ENCODE measurements around the gene FSTL3. TPM values are rescaled to one million over a fixed set of nuclear protein-coding genes. Genes with fewer than 3 reads are reported as not detected.
A peak's percentile ranks its signal among the peaks of the same experiment; 100 is the strongest.
"Not testable (repeated sequence)": the region's sequence is repeated elsewhere in the genome, so short reads cannot be mapped to it uniquely, and the experiment has no call there.

The FSTL3 gene
- total RNA-seq, 2 donors from 2014 or later: 69.3 to 241 TPM

GRCh38 chr19:664913-665443 is 11.2 kb upstream of the FSTL3 start:
- intact Hi-C loops (cut with DNase I): loop anchor here (2.0 to 10.0 kb wide), 2 partner anchors 70 to 320 kb away; partner anchors contain the start of gene WDR18
- H3K36me3 ChIP-seq: no peaks in the 10 kb centered on the region
- H3K4me3 ChIP-seq: no peak overlapping the region
- H3K27ac ChIP-seq: peak overlapping the region in 1 of 2 donors; percentile 24
- H3K9me3 ChIP-seq: no peaks in the 10 kb centered on the region
- H3K4me1 ChIP-seq (replicated peaks): peaks cover 20% of the 10 kb centered on the region
- no peaks in the 10 kb centered on the region for H3K27me3 ChIP-seq (replicated peaks; ENCODE audit: insufficient read depth)
- WGBS: 3% methylated on average over 24 of the region's 24 CpGs
- TF ChIP-seq POLR2A (IDR thresholded peaks at IDR 0.05) (no peak), POLR2AphosphoS5 (IDR thresholded peaks at IDR 0.05) (peak; percentile 66), CTCF (IDR thresholded peaks at IDR 0.05) (peak; percentile 87 to 98 (median 94))
- peak; percentile 65 for DNase-seq (ENCODE audit: low spot score)

- H3K27me3 ChIP-seq (replicated peaks; ENCODE audit: insufficient read depth); DNase-seq (ENCODE audit: low spot score); H3K4me1 ChIP-seq (replicated peaks); H3K4me3 ChIP-seq; H3K9me3 ChIP-seq; H3K36me3 ChIP-seq; H3K27ac ChIP-seq: not testable (repeated sequence)
- 95% methylated on average over 34 of the region's 38 CpGs for WGBS
- intact Hi-C loops (cut with DNase I): loop anchor here (10.0 kb wide), 1 partner anchor 318 kb away; the partner anchor contains the start of gene WDR18
Observed at GRCh38 chr19:666985-667573, 9.1 kb upstream of the FSTL3 start.

- not testable (repeated sequence) for H3K27ac ChIP-seq; H3K9me3 ChIP-seq; DNase-seq (ENCODE audit: low spot score); H3K27me3 ChIP-seq (replicated peaks; ENCODE audit: insufficient read depth); H3K4me1 ChIP-seq (replicated peaks); H3K4me3 ChIP-seq; H3K36me3 ChIP-seq
- intact Hi-C loops (cut with DNase I): loop anchor here (10.0 kb wide), 1 partner anchor 316 kb away; the partner anchor contains the start of gene WDR18
- 65% methylated on average over 12 of the region's 12 CpGs for WGBS
Observed at GRCh38 chr19:668675-669434, 7.3 kb upstream of the FSTL3 start.

GRCh38 chr19:670609-671075 is 5.5 kb upstream of the FSTL3 start:
- no peak for DNase-seq (ENCODE audit: low spot score)
- WGBS: 82% methylated on average over 9 of the region's 9 CpGs

GRCh38 chr19:674282-675151 is 1.7 kb upstream of the FSTL3 start:
- WGBS: 70% methylated on average over 38 of the region's 38 CpGs
- Histone ChIP-seq H3K4me1 (replicated peaks) (peaks cover 10% of the 10 kb centered on the region), H3K4me3 (no peak overlapping the region), H3K27me3 (replicated peaks; ENCODE audit: insufficient read depth) (no peaks in the 10 kb centered on the region), H3K27ac (no peak overlapping the region), H3K9me3 (no peaks in the 10 kb centered on the region), H3K36me3 (no peaks in the 10 kb centered on the region)
- no peak for TF ChIP-seq POLR2A (IDR thresholded peaks at IDR 0.05)
- TF ChIP-seq POLR2AphosphoS5 (IDR thresholded peaks at IDR 0.05): no peak
- no peak for TF ChIP-seq CTCF (IDR thresholded peaks at IDR 0.05)
- intact Hi-C loops (cut with DNase I): no loop called here
- DNase-seq (ENCODE audit: low spot score): no peak

More at GRCh38 chr19:670609-671075, 5.5 kb upstream of the FSTL3 start:
- Histone ChIP-seq H3K9me3 (no peaks in the 10 kb centered on the region), H3K27ac (no peak overlapping the region), H3K36me3 (no peaks in the 10 kb centered on the region), H3K27me3 (replicated peaks; ENCODE audit: insufficient read depth) (no peaks in the 10 kb centered on the region), H3K4me1 (replicated peaks) (no peaks in the 10 kb centered on the region), H3K4me3 (no peak overlapping the region)
- intact Hi-C loops (cut with DNase I): no loop called here
- TF ChIP-seq POLR2A (IDR thresholded peaks at IDR 0.05) (no peak), CTCF (IDR thresholded peaks at IDR 0.05) (no peak), POLR2AphosphoS5 (IDR thresholded peaks at IDR 0.05) (no peak)
